Embryonic facial prominence (tissue), 1 donor: ENCODE results near the gene SLC24A3.

Source experiments
- DNase-seq: peaks from one replicate; pipeline ENCODE4 v3.0.0-alpha.2; 2016; ENCODE audit errors: extremely low spot score

Gene SLC24A3

DNA sequence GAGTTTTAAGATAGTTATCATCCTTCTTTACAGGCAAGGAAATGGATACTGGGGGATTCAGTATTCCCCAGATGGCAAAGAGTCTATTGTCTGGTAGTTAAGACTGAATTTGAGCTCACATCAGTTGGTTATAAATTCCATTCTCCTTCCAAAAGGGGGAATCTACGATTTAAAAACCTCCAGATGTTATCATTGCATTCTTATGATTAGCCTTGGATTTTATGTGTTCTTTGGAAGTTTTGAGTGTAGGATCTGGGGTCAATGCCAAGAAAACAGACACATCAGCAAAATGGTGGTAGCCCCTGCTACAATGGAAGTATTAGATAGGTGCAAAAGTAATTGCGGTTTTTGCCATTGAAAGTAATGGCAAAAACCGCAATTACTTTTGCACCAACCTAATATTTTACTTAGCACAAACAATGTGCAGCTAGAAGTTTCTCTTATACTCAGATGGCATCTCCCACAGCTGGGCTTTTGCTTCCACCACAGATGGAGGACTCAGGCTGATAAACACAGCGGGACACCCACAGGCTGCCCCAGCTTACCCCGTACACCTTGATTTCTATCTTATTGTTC, 377.4 kb downstream of the SLC24A3 start:
- no peak for DNase-seq

DNA sequence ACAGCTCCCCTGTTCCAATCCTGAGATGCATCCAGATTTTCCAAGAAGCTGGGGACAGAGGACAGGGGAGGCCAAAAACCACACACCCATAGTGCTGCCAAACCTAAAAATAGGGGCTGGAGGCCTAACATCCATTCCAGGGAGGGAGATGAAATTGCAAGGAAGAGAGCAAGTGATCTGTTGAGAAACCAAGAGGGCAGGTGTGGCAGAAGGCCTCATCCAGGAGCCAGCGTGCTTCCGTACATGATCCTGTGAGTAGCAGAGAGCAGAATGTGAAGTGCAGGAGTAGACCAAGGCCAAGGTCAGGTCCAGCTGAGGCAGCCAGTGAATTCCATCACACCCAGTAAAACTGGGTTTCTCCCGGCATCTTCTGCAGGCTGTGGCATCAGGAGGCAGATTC, 377.9 kb downstream of the SLC24A3 start:
- no peak for DNase-seq

DNA sequence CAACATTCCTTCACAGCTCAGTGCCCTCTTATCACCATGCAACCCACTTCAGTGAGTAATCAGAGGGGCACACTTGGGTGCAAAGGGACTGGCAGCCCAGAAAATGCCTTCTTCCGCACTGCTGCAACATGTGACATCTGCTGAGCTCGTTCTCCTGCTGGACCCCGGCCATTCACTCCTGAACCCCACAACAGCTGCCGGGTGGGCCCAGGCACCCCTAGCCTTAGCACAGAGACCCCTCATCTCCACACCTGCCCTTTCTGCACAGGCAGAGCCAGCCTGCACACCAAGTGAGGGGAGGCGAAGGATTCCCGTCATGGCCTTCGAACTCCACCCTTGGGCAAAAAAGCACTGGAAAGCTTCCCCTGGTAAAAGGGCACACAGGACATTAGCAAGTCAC, 381.3 kb downstream of the SLC24A3 start:
- no peak for DNase-seq

DNA sequence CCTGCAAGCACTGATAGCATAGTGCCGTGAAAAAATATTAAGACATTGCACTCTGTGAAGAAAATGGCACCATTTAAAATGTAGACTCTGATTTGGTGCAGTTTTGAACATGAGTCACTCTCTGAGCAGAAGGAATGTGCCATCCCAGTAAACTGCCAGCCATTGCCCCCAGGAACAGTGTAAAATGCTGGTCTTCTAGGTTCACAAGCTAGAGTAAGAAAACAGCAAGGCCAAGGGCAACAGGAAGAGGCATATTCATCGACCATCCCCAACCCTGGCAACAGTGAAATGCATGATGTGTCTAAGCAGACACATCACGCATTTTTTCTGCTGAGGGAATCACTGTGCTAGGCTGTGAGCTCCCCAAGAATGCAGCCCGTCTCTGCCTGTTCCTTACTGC, 382.5 kb downstream of the SLC24A3 start:
- no peak for DNase-seq

DNA sequence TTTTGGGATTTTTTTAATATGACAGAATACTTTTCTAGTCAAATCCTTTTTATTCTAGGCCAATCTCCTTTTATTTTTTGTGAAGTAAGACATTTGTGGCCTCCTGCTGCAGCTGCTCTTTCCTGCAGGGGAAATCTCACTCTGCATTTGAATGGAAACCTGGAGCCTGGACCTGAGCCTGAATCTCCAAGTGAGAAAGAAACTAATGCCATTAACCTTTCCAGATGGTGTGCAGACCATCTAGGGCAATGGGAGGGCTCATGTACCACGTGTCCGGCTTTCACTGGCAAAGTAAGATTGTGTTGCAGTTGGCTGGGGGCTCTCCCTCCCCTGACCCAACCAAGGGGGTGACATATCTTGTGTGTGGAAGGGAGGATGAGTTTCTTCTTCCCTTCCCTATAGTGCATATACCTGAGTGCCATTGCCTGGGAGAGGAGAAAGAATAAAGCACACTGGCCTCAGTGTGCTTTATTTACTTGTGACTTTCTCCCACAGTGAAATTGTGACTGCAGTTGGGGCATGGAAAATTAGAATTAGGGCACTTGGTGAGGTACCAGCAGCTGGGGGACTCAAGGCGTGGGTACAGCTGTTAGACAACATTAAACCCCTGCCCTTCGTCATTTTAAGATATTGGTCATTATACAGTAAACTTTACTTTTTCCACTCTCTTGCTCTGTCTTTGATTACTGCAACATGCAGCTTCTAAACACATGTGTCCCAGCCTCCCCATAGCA, 385.8 kb downstream of the SLC24A3 start:
- DNase-seq = no peak

DNA sequence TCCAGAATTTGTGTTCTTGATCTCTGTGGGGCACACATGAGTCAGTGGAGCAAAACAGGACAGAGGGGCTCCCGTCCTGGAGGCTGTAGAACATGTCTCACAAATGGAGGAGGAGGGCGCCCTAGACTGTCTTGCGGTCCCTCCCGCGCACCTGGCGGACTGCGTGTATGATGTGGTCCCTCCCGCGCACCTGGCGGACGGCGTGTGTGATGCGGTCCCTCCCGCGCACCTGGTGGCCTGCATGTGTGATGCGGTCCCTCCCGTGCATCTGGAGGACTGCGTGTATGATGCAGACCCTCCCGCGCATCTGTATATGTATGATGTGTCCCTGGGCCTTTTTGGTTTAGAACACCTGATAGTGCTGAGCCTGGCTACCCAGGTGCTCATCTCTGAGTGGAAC, 386.8 kb downstream of the SLC24A3 start:
- DNase-seq = no peak

DNA sequence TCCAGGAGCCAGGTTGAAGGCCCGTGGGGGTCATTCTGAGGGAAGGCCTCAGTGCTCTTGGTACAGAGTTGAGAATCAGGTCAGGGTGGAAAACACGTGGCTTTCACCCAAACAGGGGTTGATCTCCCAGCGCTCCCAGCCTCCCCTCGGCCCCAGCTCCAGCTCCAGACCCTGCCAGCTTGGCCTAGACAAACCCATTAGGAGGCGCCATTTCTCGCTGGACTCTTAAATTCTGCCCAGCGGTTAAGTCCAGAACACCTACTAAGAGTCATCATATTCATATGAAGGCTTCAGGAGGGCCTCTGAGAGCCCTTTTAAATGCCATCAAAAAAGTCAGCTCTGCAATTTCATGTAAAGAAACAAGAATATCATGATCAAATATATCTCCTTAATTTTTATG, 387.6 kb downstream of the SLC24A3 start:
- DNase-seq = no peak

DNA sequence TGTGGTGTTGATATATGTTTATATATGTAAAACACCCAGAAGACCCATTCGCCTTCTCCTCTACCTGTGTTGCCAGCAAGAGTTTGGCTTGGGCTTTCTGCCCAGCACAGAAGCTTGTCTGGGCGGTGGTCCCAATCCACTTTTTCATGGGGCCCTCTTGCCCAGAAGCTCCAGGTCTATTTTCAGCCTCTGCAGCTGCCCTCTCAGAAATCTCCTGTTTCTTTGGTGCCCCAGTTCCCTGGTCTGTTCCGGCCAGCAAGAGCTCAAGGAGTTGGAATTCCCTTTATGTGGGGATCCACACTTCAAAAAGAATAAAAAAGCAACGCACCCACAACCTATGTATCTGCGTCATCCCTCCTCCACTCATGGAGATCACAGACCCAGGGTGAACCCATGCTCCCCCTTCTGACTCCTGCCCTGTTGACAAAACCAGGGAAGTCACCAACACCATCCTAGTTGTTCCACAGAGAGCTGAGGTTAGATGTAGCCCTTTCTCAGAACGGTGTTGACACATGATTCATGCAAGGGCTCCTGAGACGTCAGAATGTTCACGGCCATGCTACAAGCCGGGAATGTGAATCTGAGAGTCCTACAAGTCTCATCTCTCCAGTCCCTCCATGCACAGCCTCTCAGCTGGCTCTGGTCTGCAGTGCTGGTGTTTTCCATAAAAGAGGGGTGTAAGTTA, 388.8 kb downstream of the SLC24A3 start:
- DNase-seq = no peak

DNA sequence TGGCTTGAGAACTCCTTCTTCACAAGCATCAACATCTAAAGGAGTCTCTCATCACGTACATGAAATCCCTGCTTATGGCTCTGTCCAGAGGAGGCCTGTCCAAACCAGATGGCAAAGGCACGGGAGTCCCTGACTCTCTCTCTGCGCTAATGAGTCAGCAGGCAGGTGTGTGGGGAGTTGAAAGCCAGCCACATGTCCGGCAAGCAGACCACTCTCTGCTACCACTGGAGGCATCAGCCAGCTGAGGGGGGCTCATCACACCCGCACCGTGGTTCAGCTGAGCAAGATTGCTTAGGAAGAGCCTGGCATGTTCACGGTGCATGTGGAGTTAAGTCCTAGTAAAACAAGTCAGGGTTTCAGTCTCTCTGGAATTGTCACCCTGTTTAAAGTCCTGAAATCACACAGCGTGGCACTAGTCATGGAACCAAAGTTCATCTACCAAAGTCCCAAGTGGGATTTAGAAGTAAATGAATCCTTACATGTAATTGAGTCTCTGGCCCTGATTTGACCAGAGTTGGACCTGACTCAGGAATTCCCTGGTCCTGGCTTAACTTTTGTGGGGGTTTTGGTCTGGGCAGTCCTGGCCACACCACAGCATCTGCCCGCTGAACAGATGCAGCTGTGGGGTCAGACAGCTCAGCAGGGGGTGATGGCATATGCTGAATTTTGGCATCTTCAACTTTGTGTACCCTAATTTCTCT, 390.4 kb downstream of the SLC24A3 start:
- no peak for DNase-seq

DNA sequence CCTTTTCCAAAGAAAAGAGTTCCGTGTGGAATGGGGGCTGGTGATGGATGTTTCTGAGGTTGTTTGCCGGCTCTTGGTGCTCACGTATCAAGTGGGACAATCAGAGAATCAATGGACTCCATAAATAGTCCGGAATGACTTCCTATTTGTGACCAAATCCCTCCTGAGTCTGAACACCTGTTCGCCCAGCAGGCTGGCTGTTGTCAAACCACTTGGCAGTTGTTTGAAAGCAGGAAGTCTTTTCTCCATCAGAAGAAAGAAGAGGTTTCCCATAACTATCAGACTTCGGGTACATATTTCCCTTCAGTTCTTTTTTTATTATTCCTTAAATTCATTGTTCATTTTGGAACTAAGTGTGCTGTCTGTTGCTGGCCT, 390.9 kb downstream of the SLC24A3 start:
- DNase-seq = no peak

DNA sequence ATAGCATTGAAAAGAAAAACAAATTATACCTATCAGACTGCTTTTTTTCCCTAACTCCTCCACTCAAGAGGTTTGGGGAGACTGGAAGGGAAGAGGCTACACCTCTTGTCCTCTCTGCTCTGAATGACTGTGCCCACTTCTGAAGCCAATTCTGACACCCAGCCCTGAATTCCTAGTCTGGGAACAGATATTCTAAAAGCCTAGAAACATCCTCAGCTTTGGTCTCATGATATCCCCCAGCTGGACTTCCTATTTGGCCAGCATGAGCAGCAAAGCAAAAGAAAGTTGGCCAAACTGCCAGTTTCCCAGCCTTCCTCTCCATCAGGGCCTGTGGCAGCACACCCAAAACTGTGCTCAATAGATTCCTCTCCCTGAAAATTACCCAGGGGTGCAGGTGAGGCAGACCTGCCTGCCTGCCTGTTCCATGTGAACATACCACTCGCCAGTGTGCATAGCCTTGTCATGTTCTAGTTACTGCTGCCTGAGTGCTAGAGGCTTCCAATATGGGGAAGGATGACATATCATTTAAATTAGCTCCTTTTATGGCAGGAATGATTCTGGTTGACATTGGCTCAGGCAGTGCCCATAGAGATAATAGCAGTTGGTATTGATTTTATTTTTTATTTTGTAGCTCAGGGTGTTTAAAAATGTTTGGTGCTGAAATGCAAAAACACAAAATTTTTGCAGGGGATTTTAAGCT, 393.5 kb downstream of the SLC24A3 start:
- DNase-seq = no peak

DNA sequence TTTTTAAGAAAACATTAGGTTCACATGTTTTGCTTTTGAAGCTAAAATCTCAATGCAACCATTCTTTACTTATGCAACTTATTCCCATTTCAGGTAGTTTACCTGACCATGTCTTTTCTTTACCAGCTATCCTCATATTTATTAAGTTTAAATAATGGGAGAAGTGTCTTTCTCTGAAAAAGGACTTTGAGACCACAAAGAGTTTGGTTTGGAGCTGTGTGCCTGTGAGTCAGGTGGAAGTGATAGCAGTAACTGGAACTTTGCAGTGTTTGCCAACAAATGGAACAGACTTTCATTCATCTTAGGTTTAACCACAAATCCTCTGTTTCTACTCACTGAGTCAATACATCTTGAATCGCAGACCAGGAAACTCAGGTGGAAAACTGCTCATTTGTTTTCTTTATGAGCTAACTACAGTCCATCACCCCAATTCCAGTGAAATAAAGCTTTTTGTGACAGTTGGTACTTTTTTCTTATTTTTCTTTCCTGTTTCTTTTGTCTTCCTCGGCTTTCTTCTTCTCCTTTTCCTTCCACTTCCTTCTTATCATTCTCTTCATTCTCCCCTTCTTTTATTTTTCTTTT, 397.3 kb downstream of the SLC24A3 start:
- no peak for DNase-seq

DNA sequence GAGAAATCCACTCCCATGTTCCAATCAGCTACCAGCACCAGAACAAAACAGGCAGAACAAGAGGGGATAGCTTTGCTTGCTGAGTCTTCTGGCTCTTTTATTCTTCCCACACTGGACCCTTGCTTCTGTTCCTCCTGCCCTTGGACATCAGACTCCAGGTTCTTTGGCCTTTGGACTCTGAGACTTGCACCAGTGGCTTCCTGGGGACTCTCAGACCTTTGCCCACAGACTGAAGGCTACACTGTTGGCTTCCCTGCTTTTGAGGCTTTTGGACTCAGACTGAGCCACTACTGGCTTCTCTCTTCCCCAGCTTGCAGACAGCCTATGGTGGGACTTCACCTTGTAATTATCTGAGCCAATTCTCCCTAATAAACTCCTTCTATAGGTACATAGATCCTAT, 403.2 kb downstream of the SLC24A3 start:
- DNase-seq = no peak

DNA sequence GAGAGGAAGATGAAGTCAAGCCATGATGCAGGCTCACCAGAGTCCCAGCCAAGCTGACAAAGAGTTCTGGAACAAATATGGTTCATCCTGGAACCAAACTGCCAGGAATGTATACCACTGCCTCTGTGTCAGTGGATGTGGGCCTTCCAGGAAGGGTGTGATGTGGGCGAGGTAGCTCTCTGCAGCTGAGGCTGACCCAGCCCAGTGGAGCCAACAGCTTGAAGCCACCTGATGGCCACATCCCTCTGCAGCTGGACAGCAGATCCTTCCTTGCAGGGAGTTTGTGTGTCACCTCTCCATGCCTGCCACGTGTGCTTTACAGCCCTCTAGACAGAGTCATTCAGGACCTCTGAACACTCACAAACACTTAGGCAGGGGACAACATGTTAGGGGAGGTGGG, 403.6 kb downstream of the SLC24A3 start:
- no peak for DNase-seq

DNA sequence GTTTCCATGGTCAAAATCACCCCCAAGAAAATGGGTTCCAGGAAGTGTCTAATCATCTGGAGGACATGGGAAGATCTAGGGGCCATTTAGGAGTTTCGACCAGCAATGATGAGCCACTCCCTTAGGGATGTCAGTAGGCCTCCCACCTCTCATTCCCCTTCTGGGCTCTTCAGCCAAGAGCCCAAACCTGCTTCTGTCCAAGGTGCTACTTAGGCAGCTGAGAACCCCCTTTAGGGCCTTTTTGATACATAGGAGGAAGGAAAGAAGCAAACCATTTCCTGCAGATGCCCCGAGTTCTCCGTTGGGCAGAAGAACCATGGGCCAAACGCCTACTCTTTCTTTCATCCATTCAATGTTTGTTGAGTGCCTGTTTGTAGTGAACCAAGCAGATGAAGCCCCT, 404.2 kb downstream of the SLC24A3 start:
- no peak for DNase-seq

DNA sequence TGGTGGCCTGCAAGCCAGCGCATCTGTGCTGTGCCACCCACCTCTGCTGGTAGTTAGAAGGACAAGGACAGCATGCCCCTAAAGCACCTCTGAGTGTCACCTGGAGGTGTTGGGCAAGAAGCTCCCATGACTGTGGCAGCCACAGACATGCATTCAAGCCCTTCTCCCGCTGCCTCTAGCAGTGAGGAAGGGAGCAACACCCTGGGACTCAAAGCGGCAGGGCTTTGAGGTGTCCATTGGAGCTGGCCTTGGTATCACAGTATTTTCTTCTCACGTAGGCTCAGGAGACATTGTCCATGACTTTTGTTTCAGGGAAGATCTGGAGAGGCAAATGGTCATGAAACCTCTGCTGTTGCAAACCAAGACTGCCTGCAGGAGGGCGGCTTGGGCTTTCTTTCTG, 404.8 kb downstream of the SLC24A3 start:
- DNase-seq = no peak

DNA sequence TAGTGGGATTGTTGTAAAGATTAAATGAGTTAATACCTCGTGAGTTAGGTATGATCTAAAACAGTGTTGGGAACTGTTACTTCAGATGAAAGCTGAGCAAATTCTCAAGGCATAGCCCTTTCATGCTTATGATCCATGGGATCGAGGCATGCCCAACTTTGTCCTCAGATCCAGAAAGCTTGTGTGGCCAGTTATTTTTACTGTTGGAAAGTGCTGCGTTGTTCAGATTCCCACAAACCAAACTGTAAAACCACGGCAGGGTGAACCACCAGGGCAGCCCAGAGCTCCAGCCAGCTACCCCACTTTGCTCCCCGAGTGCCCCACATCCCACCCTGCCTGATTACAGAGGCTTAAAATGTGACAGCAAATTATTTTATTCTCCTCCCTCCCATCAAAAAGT, 406.3 kb downstream of the SLC24A3 start:
- DNase-seq = no peak

DNA sequence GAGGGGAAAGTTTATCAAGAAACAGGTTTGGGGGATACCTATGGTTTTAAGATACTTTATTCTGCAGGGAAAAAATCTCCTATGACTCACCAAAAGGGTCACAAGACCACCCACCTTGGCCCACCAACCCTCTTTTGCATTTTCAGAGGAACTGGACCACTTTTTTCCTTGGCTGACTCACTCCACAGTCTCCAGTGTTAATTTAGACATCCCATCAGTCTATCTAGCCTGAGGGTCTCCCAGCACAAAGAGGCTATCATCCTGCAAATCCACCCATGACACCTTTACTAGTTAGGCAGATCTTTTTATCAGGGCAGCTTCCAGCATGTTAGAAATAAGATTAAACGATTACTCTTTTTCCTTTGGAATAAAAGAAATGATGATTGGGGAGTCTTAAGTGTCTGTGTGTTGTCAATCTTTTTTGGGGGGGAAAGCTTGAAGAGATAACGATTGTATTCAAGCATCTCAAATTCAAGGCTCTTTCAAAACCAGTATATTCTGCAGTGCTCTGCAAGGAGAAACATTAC, 407.5 kb downstream of the SLC24A3 start:
- DNase-seq = no peak

DNA sequence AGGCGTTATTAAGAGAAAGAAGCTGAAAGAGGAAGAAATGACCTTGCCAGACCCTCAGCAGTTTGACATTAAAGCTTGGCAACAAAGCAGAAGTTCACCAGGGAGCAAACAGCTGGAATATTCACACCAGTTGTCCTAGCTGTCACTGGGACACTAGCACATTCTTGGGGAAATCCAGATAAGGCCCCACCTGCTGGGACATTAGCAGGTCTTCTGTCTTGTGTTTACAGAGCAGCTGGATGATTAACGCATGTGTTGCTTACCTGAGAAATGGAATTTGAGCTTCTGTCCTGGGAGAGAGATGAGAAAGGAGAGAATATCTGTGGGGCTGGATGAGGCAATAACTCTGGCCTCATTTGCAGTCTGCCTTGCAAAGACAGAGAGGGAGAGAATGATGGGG, 408.0 kb downstream of the SLC24A3 start:
- DNase-seq = no peak

DNA sequence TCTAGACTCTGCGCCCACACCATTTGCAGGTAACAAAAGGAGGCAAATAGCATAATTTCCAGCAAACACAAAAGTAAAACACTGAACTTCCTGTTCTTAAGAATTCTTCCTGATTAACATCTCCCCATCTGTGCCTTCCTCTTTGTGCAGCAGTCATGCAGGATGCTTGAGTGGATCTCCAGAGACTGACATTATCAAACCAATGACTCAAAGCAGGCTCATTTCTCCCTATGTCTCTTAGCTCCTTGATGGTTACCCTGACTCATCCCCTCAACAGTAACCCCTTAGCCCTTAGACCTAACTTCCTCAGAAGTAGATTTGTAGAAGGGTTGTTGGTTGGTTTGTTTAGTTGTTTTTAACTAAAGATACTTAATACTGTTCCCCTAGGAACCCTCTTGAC, 408.6 kb downstream of the SLC24A3 start:
- DNase-seq = no peak

DNA sequence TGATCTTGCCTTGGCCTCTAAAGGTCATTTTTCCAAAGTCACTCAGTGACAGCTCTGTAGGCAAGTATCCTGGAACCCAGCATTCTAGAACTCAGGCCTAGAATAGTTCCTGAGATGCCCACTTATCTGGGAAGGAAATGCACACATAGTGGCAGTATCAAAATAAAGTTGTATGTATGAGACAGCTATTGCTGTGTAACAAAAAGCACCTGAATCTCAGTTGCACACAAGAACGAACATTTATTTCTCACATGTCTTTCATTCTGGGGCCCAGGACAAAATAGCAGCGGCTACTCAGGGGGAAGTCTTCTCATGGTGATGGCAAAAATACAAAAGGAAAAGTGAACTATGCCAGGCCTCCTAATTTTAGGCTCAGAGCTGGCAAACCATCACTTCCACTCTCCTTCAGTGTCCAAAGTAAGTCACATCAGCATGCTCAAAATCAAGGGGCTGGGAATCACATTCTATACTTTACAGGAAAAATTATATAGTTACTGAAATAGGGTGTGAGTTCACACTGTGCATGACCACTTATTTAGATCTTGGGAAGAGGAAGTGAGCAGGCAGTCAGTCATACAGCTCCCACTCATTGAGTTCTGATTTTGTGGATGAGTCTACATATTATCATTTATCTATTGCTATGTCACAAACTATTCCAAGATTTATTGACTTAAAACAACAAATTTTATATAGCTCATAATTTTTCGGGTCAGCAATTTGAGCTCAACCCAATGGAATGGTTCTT, 412.0 kb downstream of the SLC24A3 start:
- DNase-seq = no peak
